K562 (cell line): ENCODE measurements around the gene CEBPE.

Experiments
- CTCF ChIP-seq, 3 experiments: IDR thresholded peaks in 2 of 3; conservative IDR thresholded peaks in 1 of 3; 2 replicates each; pipeline ENCODE4 v1.5.1; 2011 to 2012; ENCODE audit warnings: low read length in 3 of 3, mild to moderate bottlenecking in 3 of 3, control low read depth in 2 of 3, improper control_type of control experiment in 1 of 3, inconsistent platforms in 1 of 3, low read depth in 1 of 3, mixed read lengths in 1 of 3, moderate library complexity in 1 of 3; ENCODE audit not compliant: insufficient read depth in 2 of 3
- MXI1 ChIP-seq: IDR thresholded peaks from 2 replicates; pipeline ENCODE4 v1.6.1; 2011; ENCODE audit warnings: low read depth, mild to moderate bottlenecking, improper control_type of control experiment, low read length
- NRF1 ChIP-seq, 2 experiments: fragments of 450-650 bp; IDR thresholded peaks in 1 of 2; conservative IDR thresholded peaks in 1 of 2; 2 replicates each; pipeline ENCODE4 v1.6.1; 2014; ENCODE audit warnings: mild to moderate bottlenecking in 2 of 2
- SOX6 ChIP-seq: fragments of 450-650 bp; IDR thresholded peaks from 2 replicates; pipeline ENCODE4 v1.6.1; 2014; ENCODE audit warnings: mild to moderate bottlenecking

GRCh38 chr14:23094666-23095195 is 24.3 kb downstream of the CEBPE start, which contains the start of gene ACIN1:
- TF ChIP-seq NRF1 (conservative IDR thresholded peaks at IDR 0.05 in 1 of 2, IDR thresholded peaks at IDR 0.05 in 1 of 2) (peak; percentile 95 to 96), MXI1 (no peak), SOX6 (peak; percentile 36; the same call in 1 of the 2 replicates), CTCF (IDR thresholded peaks at IDR 0.05 in 2 of 3, conservative IDR thresholded peaks at IDR 0.05 in 1 of 3; ENCODE audit: insufficient read depth in 2 of 3, low read depth in 1 of 3, low read length in 3 of 3) (no peak)
